GM21528 (cell line): ENCODE results near the gene MBNL3.
A peak's percentile ranks its signal among the peaks of the same experiment; 100 is the strongest.
"Not testable (repeated sequence)": the region's sequence is repeated elsewhere in the genome, so short reads cannot be mapped to it uniquely, and the experiment has no call there.

Source experiments
- ATAC-seq: cut with Tn5 transposase; IDR thresholded peaks from one replicate; pipeline ENCODE4 v1.9.1; 2021; ENCODE audit warnings: mild to moderate bottlenecking, moderate library complexity; ENCODE audit not compliant: unreplicated experiment, low FRiP score

The MBNL3 gene

DNA sequence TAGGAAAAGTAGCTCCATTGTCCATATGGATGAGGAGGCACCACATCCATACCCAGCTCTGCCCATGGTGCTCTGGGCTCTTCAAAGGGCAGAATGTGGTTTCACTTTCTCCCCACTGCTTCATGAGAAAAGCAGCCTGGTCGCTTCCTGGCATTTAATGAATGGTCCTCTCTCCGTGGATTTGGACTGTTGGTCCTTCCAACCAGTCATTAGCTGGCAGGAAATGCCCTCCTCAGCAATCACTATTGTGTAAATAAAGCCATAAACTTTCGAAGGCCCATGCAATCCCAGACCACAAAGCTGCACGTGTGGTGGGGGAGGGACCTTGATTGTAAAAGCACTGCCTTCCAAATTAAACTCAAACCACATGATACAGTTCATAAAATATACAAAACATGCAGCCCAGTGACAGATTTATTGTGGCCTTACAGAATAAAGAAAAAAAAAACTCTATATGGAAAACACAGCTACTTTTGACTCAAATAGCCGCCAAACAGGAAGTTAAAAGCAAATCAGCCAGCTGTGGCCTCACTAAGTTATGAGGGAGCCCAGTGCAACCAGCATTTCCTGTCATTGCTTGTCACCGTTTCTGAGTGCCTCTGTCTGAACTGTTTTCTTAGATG is 8.1 kb downstream of the MBNL3 start:
- ATAC-seq, result peak; percentile 88

DNA sequence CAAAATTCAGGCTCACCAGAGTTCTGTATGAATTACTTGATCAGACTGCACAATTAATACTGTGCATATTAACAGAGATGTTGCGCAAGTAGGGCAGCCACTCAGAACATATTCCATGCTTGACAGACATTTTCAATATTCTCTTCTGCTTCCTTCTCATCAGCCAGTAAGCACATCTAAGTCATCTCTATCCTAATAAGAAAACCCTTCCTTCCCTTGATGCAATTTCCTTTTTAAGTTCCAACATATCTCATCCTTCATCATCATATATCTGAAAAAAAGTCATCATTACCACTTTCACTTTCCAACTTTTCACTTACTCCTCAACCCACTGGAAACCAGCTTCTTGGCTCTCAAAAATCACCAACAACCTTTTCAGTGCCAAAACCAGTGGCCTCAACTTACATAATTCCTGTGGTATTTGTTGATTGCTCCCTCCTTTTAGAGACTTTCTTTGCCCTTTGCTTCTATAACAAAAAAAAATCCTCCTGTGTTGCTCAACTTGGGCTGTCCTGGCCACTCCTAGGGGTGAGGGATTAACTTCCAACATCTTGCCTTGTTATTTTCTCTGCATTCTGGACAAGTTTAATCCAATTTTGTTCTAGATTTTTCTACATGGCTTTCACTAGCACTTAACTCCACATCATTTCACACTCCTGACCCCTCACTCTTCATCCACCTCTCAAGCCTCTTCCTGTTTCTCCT is 14.1 kb downstream of the MBNL3 start:
- ATAC-seq, result no peak

DNA sequence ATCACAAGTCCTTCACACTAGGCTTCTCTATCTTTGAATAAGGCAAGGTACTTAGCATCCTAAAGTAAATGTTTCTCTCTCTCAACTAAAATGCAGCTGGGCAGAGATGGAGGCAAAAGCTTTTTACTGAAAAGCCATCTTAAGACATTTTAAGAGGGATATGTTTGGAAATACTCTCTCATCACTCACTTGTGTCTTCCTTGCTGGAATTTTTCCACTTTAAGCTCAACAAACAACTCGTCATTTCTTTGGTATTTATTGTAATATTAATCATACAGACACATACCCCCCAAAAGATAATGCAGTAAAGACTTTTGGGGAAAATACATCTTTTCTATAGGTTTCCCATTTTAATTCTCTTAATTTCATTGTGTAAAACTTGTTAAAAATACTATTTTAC is 16.4 kb downstream of the MBNL3 start:
- no peak for ATAC-seq

DNA sequence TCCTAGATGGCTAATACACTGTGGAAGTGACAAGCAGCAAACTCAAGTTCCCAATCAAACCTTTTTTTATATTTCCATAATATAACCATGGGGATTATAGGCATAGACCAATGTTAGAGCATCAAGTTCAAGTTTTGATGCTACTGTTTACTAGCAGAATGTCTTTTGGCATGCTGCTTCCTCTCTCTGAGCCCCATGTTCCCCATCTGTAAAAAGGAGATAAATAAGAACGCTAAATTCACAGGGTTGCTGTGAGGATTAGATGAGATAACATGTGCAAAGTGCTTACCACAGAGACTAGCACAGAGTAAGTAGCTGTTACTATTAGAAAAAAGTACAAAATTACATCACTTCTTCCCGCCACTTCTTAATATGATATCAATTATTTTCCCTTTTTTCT is 18.0 kb downstream of the MBNL3 start:
- ATAC-seq, result no peak

DNA sequence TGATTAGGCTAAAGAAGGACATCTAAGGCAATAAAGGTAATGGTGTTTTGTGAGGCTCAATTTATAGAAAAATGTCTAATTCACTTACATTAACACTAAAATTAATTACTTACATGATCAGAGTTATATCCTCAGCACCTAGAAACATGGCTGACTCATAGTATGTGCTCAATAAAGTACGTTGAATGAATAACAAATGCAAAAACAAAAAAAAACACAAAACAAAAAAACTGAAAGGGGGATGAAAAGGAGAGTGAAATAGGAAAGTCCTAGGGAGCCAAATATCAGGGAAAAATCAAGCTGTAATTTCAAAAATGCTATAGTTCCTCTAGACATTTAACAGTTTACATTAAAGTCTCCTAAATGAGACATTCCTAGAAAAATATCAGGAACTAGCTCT is 18.7 kb downstream of the MBNL3 start:
- ATAC-seq, result no peak

DNA sequence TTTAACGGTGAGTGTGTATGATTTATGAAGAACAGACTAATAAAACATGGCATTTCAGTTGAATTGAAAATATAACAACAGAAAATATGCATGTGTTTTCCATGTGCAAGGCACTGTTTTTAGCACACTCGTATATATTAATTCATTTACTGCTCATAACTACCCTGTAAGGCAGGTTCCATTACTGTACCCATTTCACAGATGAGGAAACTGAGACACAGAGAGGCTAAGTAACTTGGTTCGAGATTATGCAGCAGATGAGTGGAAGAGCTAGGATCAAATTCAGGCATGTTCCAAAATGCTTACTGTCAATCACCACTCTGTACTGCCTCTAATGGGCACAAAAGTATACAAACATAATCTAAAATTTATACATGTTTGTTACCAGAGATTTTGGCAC is 20.4 kb downstream of the MBNL3 start:
- ATAC-seq, result no peak

DNA sequence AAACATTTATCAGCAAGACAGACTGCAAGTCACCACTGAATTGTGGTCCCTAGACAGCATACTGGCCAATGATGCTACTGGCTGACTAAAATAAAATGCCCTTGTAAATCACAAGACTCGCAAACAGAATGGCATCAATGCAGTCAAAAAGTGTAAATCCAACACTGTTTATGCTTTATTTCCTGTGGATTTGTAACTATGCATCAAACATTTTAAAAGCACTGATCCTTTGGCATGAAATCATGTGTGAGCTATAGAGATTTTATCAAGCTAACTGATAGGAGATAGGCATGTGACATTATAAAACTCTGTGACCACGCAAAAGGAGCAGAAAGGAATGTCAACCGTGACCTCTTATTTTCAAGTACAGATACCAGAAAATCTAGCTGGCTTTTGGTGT is 20.8 kb downstream of the MBNL3 start:
- no peak for ATAC-seq

DNA sequence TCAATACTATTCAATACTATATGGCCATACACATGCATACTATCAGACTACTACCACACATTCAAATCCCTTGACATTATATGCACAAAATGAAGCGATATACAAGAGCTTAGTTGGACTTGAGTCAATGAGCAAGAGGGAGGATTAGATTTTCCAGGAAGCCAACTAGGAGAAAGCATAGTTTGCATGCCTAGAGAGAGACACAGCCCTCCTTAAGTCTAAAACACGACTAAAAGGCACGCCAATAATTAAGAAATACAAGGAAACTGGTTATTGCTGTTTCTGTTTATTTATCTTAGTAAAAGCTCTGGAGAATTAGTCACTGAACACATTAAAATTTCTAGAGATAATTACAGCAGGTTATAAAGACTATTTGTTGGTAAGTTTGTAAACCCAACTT is 21.8 kb downstream of the MBNL3 start:
- no peak for ATAC-seq

DNA sequence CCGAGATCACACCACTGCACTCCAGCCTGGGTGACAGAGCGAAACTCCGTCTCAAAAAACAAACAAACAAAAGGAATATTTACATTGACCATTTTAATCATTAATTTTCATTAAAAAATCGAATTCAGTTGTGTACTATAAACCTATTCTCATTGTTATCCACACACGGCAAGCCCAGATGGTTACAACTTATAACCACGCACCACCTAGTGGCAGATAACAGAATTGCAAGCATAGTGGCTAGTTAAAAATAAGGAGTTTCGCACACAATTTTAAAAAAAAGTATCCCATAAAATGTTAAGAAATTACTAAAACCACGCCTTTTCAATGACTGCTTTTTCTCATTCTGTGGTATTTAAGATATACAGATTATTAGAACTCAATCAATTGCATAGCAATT is 25.4 kb downstream of the MBNL3 start:
- ATAC-seq, result no peak

DNA sequence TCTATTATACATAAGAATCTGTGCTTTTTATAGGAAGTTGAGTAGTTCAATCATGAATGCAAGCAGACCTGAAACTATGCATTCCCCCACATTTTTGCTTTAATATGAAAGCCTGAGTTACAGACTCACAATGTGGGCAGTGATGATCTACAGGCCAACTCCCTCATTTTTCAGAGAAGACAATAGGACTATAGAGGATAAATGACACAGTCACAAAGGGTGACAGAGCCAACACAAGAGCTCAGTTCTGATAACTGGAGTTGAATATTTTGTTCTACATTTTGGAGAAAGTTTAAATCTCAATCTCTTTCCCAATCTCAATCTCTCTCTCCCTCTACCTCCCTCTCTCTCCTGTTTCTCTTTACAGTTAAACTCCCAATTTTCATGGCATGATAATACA is 27.0 kb downstream of the MBNL3 start:
- no peak for ATAC-seq

DNA sequence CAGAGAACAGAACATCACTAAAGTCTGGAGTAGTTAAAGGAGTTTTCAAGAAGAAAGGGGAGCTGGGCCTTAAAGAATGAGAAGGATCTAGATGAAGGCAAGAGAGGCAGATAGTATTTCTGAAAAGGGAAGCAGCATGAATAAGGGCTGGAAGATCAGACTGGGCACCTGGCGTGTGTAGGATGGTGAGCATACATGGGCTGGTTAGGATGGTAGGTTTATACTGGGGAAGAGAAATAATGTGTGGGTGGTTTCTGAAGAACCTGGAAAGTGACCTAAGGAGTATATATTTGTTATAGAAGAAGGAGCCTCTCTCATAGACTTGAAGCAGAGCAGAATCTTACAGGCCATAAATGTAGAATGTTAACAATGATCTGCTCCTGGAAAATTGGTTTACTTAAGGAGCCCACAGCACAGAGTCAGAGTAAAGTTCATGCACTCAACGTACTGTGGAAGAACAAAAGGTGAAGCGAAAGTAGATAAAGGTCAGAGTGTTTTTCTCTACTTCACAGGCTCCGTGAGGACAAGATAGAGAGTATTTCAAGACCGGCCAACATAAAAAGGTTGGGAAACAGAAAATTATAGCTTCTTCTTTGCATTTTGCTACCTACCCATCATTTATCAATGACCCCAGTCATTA is 35.8 kb downstream of the MBNL3 start:
- ATAC-seq, result no peak

DNA sequence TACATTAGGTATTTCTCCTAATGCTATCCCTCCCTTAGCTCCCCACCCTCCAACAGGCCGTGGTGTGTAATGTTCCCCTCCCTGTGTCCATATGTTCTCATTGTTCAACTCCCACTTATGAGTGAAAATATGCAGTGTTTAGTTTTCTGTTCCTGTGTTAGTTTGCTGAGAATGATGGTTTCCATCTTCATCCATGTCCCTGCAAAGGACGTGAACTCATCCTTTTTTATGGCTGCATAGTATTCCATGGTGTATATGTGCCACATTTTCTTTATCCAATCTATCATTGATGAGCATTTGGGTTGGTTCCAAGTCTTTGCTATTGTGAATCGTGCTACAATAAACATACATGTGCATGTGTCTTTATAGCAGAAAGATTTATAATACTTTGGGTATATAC is 42.9 kb downstream of the MBNL3 start:
- not testable (repeated sequence) for ATAC-seq

DNA sequence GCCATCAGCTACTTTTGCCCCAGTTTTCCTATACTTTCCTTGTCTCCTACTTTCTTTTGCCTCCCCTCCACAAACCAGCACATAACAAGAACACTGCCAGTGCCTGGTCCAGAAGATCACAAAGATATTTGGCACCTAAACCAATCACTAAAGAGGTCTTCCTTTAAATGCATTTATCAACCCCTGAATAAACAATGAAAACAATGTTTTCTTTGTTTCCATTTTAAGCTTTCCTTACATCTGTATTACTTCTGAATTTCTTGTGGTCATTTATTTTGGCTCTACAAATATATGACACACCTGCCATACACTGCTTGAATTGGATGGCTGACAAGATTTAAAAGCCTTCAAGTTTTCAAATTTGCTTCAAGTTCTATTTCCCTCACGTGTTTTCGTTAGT is 43.9 kb downstream of the MBNL3 start:
- ATAC-seq, result no peak

DNA sequence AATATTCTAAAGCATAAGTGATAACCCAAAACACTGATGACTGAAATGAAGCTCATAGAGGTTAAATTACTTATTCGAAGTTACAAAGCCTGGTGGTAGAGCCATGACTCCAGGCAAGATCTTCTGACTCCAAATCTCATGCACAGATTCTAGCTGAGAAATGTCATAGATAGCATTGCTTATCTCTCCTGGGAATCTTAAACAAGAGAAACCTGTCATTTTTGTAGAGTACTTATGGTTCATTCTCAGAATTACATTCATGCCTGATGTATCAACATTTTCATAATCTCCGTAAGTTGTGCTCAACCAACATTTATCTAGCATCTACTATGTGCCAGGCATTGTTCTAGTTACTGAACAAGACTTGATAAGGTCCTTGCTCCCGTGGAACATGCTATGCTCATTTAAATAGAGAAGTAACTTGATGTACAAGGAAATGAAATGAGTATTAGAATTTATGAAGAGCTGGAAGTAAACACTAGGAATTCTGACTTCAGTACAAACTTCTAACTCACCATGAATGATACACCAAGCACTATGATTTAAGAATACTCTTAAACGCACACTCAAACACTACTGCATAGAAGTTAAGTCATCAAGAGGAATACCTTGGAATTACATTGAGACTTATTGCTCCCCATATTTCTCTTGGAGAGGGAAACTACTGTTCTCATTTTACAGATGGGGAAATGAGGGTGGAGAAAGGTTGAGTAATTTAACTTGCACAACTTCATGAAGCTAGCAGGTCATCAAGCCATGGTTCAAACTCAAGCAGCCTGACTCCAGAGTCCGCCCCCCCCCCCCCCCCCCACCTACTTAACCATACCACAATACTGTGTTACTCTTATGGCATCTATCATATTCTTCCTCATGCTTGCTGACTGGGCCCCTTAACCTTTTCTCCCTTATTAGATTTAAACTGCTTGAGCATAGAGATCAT is 45.4 kb downstream of the MBNL3 start:
- ATAC-seq, result no peak

DNA sequence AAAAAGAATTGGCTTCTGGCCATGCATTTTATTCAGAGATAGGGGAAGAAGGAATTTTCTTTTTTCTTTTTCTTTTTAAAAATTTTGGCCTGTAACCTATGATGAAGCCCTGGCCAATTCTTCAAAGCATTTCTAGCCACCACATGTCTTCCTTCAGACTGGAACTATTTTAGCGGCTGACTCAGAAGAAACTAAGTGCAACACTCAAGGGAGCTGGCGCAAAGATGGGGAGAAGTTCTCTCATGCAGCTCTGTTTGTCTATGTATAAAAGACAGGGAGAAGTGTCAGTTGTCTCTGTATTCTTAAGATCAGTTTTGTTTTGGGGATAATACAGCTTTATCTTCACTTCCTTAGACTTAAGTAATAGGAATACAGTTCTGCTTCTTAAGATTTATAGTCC is 46.1 kb downstream of the MBNL3 start:
- no peak for ATAC-seq

DNA sequence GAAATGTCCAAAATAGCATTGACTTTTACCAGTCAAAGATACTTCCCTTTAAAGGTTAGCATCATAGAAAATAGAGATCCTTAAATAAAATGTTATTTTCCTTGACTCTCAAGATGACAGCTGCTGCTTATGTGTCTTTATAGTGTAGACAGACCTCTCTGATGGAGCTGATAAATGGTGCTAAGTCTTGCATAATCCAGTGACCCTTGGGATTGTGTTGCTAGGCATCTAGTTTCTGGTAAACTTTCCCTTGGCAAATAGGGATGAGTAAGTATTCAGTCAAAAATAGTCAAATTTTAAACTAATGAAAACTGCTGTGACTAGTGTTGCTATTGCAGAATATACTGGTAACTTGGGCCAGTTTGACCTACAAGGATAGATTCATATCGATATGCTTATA is 53.6 kb downstream of the MBNL3 start:
- no peak for ATAC-seq

DNA sequence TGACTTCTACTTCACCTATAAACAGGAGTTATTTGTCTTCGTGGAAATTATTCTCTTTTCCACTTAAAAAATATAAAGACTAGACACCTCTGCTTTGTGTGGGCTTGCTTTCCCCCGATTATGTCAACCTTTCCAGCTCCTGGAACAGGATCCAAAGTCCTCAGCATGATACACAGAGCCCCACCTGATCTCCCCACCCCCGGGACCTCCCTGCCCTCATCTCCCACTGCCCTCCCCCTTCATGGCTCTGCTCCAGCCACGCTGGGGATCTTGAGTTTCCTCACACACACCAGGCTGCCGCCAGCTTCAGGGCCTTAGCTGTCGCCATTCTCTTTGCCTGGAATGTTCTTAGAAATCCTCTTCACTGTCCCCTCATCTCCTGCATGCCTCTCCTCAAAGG is 55.3 kb downstream of the MBNL3 start:
- no peak for ATAC-seq

DNA sequence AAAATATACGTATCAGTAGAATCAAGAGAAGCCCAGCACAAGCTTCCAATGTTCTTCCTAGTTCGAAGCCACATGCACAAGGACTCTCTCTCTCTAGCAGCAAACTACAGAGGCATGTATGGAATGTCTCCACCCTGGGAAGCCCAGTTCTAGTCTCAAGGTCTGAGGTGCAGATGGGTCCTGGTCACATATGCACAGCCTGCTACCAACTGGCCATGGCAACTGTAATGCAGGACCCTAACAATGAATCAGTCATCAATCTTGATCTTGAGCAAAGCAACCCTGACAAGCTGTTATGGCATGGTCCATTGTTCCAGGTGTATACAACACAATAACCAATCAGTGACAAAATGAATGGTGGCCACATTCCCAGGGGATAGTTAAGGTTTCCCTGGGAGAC is 55.8 kb downstream of the MBNL3 start:
- ATAC-seq, result no peak

DNA sequence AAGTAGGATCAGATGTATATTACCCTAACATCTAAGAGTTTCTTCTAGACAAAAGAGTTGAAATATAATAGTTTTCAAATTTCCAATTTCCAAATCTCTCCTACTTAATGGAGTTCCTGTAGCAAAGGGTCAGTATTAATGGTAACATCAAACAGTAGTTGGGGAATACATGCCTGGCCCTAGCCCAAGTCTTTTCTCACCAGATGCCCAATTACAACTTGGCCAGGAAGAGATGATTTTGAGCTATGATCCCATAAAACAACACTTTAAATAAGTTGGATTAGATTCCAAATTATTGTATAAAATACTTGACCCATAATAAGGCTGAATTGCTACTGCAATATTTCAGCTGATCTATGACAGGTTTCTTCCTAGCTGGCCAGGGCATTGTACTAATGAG is 59.9 kb downstream of the MBNL3 start:
- no peak for ATAC-seq

DNA sequence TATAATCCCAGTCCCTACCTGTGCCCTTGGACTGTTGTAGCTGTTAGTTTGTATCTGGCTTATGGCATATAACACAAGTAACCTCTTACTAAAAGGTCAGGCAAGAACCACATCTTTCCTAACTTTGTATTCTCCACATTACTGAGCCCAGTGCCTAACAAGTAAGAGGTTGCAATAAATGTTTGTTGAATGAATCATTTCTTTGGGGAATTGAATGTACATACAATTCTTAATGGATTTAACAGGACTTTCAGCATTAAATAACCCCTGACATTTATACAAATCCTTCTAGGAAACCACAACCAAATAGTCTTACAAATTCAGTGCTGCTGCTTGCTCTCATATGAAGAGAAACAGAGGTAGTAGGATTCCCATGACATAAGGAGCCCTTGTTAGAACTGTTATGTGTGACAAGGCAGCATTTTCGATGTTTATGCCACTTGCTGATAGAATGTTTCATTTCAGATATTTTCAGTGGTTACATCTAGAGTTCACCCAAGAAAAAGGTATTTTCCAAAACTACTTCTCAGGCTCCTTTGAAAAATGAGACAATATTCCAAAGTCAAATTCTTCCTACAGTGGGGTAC is 62.0 kb downstream of the MBNL3 start:
- ATAC-seq, result no peak
